Skin of body (tissue), 2 donors: ENCODE data around the gene PDK1. TPM values are rescaled to one million over a fixed set of nuclear protein-coding genes. Genes with fewer than 3 reads are reported as not detected.
A peak's percentile ranks its signal among the peaks of the same experiment; 100 is the strongest.

ENCODE experiments used
- DNase-seq: peaks from one replicate; lab custom pipeline; 2025; lab: John Stamatoyannopoulos, UW
- total RNA-seq: library from RNA; depleted of rRNA; stranded (reverse); fragments of >200 nt; gene quantifications from one replicate; pipeline ENCODE4 v1.2.3, GENCODE V29; 2014

The PDK1 gene
- total RNA-seq, 1 donor from 2014 or later = 17.7 TPM

DNA sequence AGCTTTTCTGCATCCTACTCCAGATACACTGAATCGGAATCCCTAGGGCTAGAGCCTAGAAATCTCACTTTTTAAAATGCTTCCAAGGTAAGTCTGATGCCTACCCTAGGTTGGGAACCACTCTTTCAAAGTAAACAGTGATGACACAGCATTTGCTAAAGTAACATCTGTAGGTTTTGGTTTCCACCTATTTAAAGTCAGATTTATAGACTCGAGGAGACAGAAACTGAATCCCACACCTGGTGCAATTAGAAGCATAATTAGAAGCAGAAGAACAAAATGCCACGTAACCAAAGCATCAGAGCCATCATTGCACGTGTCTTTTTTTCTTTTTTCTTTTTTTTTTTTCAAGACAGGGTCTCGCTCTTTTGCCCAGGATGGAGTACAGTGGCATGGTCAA lies 40.9 kb downstream of the PDK1 start:
- DNase-seq = no peak

DNA sequence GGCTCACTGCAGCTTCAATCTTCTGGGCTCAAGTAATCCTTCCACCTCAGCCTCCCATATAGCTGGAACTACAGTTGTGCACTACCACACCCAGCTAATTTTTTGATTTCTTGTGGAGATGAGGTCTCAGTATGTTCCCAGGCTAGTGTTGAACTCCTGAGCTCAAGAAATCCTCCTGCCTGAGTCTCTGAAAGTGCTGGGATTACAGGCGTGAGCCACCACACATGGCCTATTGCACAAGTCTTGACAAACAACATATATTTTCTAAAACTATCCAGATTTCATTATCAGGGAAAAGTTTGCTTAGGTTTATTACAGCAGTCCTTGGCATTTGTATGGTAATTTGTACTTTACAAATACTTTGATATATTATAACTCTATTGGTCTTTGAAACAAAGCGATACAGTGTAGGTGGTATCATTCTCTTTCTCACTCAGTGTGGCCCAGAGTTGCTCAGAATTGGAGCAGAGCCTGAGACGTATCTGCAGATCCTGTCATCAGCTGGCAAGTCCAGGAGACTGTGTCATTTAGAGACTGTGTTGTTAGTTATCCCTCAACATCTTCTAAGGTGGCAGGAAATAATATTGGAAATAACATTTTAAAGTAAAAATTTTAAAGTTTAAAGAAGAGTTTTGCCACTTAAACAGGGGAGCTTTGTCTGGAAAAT lies 41.4 kb downstream of the PDK1 start:
- no peak for DNase-seq

DNA sequence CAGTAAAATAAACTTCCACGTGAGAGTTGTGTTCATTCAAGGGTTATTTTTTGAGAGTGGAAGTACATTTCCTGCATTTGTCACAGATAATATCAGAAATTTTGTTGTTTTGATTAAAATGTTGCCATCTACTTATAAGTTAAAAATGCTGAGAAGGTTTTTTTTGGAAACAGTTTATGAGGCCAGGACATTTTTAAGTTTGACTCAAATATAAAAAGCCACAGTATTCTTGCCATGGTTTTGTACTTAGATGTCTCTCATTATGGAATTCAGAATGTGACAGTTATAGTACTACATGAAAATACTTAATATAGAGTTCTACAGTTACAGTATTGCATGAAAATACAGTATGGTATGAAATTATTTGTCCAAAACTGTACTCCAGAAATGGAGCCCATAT lies 44.1 kb downstream of the PDK1 start:
- DNase-seq = no peak

- no peak for DNase-seq
These were observed 44.7 kb downstream of the PDK1 start for GRCh38 chr2:172600557-172601008.

GRCh38 chr2:172606285-172606684 lies 50.4 kb downstream of the PDK1 start:
- peak; percentile 70 for DNase-seq

GRCh38 chr2:172607379-172607928 lies 51.6 kb downstream of the PDK1 start:
- no peak for DNase-seq

DNA sequence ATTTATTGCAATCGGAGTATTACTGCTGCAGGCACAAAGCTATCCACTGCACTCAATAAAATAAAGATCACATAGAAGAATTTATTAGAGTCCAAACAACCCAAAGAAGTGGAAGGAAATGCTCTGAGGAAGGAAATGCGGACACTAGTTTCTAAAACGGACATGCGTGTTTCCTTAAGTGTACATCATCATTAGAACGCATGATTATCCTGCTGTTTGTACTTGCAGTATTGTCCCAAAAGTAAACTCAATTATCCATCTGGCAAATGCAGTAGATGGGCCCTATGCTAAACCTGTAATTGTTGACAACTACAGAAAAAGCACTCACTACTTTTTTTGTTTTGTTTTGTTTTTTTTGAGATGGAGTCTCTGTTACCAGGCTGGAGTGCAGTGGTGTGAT lies 53.6 kb downstream of the PDK1 start:
- no peak for DNase-seq

DNA sequence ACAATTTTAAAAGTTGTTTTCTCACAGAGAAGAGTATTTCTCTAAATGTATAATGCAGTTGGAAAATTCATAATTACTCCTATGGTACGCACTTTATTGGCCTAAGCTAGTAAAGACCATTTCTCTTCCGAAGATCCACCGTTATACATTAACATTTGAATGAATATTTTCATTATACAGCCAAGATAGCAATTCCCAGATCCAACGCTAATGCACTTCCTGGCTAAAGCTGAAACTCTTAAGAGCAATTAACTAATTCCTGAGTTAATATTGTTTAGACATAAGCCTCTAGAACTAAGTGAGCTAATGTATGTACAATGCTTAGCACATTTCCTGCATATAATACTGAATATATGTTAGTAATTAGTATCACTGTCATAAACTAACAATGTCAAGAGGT lies 56.2 kb downstream of the PDK1 start:
- DNase-seq = peak; percentile 36

GRCh38 chr2:172613040-172613439 lies 57.1 kb downstream of the PDK1 start:
- peak; percentile 46 for DNase-seq

DNA sequence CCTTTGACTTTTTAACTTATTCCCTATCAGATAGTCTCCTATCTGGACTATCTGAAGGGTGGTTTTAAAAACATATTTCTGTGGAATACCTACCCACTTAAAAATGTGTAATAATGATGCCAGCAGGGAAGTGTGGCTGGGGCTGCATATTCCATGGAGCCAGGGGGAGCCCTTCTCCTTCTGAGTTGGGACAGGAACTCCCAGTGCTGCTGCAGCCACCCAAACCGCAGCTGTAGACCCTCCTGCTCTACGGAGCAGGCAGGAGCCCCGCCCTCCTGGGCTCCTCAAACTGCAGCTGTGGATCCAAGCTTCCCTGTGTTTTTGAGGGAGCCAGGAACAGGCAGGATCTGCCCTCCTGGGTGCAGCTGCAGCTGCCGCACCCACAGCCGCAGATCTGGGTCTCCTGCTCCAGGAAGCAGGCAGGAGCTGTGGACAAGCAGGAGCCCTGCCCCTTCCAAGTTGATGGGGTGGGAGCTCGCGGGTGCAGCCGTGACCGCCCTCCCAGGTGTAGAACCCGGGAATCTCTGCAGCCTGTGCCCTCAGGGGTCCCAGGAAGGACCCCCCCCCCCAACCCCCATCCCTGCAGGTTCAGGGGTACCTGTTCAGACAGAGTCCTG lies 57.8 kb downstream of the PDK1 start:
- no peak for DNase-seq

DNA sequence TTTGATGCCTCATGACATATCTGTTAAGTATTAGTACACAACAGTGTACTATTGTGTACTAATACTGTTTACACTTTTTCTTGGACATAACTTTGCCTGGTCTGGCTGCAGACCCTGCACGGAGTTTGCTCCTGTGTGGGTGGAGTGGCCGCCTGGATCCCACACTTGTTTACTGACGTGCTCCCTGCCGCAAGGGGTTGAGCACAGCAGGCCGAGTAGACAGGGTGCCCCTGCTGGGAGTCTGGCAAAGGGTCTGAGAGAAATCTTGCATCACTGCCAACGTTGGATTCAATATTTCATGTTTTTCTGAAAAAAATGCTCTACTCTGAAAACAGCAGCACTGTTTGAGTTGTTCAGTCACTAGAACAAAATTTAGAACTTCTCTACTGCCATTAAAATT lies 59.0 kb downstream of the PDK1 start:
- peak; percentile 6 for DNase-seq

GRCh38 chr2:172615727-172616261 lies 59.9 kb downstream of the PDK1 start:
- no peak for DNase-seq

- no peak for DNase-seq
These were observed 61.2 kb downstream of the PDK1 start for GRCh38 chr2:172617115-172617514.

DNA sequence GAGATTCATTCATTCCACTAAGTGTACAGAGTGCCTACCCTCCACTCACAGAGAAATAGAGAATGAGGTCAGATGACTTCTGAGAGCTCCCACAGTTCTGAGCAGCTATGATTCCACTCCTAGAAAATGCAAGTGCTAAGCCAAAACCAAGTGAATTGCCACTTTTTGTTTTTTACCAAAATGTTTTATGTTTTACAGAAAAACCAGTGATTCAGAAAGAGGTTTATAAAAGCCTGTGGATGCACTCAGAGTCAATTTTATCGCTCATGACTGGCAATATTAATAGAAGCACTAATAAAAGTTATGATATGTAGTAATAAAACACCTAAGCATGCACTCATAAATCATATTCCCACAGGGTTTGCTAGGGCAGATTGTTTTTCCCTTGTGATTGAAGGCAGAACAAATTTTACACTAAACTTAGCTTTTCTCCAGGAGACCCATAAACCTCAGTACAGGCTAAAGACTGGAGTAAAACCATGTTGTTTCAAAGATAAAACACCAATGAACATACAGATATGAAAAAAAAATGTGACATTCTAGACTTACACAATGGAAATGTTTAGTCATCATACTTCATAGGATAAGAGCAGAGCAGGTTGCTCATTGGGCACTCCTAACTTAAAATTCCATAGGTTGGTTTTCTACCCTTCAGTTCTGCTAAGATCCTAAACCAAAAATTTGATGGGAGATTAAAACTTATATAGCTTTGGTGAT lies 67.5 kb downstream of the PDK1 start:
- DNase-seq = peak; percentile 45

DNA sequence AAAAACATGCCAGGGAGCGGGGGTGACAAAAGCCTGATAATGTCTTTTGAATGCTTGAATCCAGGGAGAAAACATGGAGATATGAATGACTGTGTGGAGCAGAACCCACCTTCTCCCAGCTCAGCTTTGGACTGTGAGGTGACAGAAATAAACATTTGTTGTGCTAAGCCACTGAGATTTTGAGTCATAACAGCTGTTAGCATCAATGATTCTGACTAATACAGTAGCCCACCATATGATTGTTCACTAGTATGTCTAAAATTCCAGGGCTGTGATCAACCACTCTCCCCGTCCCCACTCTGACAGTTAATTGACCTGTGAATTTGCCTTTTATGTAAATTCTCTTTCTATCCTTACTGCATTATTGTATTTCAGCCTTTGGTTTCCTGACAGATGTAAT lies 69.1 kb downstream of the PDK1 start:
- DNase-seq = no peak

DNA sequence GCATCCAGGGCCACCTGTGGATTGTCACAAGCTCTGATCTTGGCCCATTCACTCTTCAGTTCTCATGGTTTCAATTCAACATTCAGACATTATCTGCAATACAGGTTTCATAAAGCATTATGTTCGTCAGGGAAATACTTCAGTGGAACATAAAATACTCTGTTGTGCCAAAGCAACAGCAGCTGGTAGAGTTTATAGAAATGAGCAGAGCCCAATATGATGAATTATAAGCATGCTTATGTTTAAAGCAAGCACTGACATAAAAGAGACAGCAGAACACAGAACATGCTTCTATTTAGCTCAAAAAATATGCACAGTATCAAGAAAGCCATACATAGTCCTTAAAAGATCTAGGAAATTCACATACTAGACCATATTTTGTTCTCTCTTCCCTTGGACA lies 71.3 kb downstream of the PDK1 start:
- peak; percentile 37 for DNase-seq

- no peak for DNase-seq
These were observed 72.2 kb downstream of the PDK1 start for GRCh38 chr2:172628085-172628484.

DNA sequence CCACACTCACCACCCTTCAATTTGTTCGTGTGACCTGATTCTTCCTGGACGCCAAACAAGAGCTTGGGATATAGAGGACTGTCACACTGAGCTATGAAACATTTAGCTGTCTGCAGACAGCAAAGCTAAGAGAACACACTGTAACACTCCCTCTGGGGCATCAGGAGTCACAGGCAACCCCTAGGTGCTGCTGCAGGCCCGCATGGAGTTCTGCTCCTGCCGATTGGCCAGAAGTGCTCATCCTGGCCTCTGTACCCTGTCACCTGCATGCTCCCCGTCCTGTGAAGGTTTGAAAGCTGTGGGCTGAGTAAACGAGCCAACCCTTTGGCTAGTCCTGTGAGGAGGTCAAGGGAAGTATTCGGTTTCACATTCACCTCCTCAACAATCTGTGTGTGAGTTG lies 73.7 kb downstream of the PDK1 start:
- no peak for DNase-seq

- no peak for DNase-seq
These were observed 74.3 kb downstream of the PDK1 start for GRCh38 chr2:172630181-172630580.

DNA sequence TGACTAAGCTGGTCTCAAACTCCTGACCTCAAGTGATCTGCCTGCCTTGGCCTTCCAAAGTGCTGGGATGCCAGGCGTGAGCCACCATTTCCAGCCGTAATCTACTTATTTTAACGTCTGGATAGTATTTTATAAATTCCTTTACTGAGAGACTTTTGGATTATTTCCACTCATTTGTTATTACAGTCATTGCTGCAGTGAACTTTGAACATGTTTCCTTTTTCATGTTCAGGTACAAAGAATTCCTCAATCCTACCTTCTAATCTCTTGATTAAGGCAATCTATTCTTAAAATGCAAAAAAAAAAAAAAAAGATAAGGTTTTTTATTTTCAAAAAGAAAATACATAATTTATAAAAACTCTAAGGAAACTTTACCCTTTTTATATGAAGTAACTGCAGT lies 78.6 kb downstream of the PDK1 start:
- no peak for DNase-seq

- DNase-seq = no peak
These were observed 79.7 kb downstream of the PDK1 start for GRCh38 chr2:172635548-172635947.

- DNase-seq = no peak
These were observed 83.4 kb downstream of the PDK1 start for GRCh38 chr2:172639256-172639655.
